Osteoblast (primary cell): Measurements from ENCODE around the gene TOX3. TPM values are rescaled to one million over a fixed set of nuclear protein-coding genes. Genes with fewer than 3 reads are reported as not detected.

Experiments used
- DNase-seq: peaks from one replicate; pipeline ENCODE4 v3.0.0; 2011; ENCODE audit warnings: low spot score, mixed read lengths; ENCODE audit not compliant: insufficient read length; ENCODE audit errors: missing footprints
- H2AFZ ChIP-seq: 2 replicates; pipeline ENCODE4 v1.6.0; 2011; ENCODE audit warnings: mild to moderate bottlenecking, low read length
- H3K27ac ChIP-seq: 2 replicates; pipeline ENCODE4 v1.5.1; 2011; ENCODE audit warnings: mild to moderate bottlenecking, low read depth, low read length, moderate library complexity
- H3K27me3 ChIP-seq: 2 replicates; pipeline ENCODE4 v1.6.0; 2012; ENCODE audit warnings: mild to moderate bottlenecking, control low read depth, inconsistent platforms, low read length, moderate library complexity; ENCODE audit not compliant: insufficient read depth
- H3K36me3 ChIP-seq: 2 replicates; pipeline ENCODE4 v1.5.1; 2011; ENCODE audit warnings: mild to moderate bottlenecking, low read length, control low read depth, moderate library complexity; ENCODE audit not compliant: insufficient read depth
- H3K4me1 ChIP-seq: 2 replicates; pipeline ENCODE4 v1.5.1; 2011; ENCODE audit warnings: mild to moderate bottlenecking, low read length, control low read depth, moderate library complexity; ENCODE audit not compliant: insufficient read depth
- H3K4me2 ChIP-seq: 2 replicates; pipeline ENCODE4 v1.6.0; 2011; ENCODE audit warnings: mild to moderate bottlenecking, low read length; ENCODE audit not compliant: insufficient read depth
- H3K4me3 ChIP-seq: fragments of 200-600 bp; sonication (generic); 3 replicates; pipeline ENCODE4 v1.5.1; 2012; ENCODE audit warnings: mild to moderate bottlenecking, low read length, inconsistent platforms; ENCODE audit not compliant: insufficient read depth
- H3K79me2 ChIP-seq: 2 replicates; pipeline ENCODE4 v1.6.0; 2012; ENCODE audit warnings: mild to moderate bottlenecking, low read length, control low read depth, inconsistent platforms; ENCODE audit not compliant: insufficient read depth
- H3K9me3 ChIP-seq: 2 replicates; pipeline ENCODE4 v1.5.1; 2011; ENCODE audit warnings: low read depth, low read length, control low read depth
- H4K20me1 ChIP-seq: 2 replicates; pipeline ENCODE4 v1.6.0; 2012; ENCODE audit warnings: mild to moderate bottlenecking, low read length, control low read depth; ENCODE audit not compliant: insufficient read depth
- total RNA-seq: library from RNA; depleted of rRNA; stranded (reverse); fragments of >200 nt; gene quantifications from 2 replicates; pipeline ENCODE4 v1.2.3, GENCODE V29; 2012
- TF ChIP-seq, protein P1 (sequence below): IDR thresholded peaks from 2 replicates; pipeline ENCODE4 v1.5.1; 2011; ENCODE audit warnings: mild to moderate bottlenecking, low read depth, low read length, moderate library complexity; ENCODE audit errors: extremely low read depth

Gene TOX3
- total RNA-seq, 1 donor, result not detected

DNA sequence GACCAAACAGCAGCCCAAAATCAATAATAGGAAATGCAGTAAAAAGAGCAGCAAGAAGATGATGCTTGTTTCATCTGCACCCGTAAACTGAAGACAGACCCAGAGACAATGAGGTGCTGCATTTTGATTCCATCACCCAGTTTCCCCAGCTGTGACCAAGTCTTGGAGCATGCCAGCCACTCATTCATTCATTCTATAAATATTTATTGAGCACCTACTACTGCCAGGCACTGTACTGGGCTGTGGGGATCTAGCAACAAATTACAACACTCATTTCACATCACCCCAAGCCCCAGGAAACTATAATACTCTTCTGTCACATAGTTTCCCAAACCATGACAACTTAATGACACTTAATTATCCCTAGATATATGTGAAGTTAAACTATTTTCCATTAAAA lies 79.2 kb downstream of the TOX3 start:
- no peak for DNase-seq
- no peaks in the 10 kb centered on the region for H4K20me1 ChIP-seq

DNA sequence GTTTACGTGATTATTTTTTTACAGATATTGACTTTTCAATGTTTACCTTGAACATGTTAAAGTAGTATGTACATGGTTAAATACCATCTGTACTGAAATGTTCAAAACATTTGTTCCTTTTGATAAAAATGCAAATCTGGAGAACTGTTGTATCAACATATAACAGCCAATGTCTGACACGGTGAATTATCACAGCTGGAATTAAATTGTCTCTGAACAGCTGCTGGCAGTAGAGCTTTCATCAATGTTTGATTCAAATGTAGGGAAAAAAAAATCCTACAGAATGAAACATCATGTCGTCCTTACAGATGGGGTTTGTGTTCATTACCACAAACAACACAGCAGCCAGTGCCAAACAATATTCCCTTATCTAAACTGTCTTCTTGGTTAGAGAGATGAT lies 79.9 kb downstream of the TOX3 start:
- Histone ChIP-seq H3K36me3 (no peaks in the 10 kb centered on the region), H3K4me3 (no peak overlapping the region), H3K9me3 (no peaks in the 10 kb centered on the region), H3K4me1 (no peaks in the 10 kb centered on the region), H3K79me2 (no peaks in the 10 kb centered on the region), H4K20me1 (no peaks in the 10 kb centered on the region), H3K27me3 (no peaks in the 10 kb centered on the region), H3K27ac (no peak overlapping the region), H3K4me2 (no peak overlapping the region), H2AFZ (no peak overlapping the region)
- no peak for DNase-seq
- TF ChIP-seq, protein P1, sequence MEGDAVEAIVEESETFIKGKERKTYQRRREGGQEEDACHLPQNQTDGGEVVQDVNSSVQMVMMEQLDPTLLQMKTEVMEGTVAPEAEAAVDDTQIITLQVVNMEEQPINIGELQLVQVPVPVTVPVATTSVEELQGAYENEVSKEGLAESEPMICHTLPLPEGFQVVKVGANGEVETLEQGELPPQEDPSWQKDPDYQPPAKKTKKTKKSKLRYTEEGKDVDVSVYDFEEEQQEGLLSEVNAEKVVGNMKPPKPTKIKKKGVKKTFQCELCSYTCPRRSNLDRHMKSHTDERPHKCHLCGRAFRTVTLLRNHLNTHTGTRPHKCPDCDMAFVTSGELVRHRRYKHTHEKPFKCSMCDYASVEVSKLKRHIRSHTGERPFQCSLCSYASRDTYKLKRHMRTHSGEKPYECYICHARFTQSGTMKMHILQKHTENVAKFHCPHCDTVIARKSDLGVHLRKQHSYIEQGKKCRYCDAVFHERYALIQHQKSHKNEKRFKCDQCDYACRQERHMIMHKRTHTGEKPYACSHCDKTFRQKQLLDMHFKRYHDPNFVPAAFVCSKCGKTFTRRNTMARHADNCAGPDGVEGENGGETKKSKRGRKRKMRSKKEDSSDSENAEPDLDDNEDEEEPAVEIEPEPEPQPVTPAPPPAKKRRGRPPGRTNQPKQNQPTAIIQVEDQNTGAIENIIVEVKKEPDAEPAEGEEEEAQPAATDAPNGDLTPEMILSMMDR, result no peak

More for the DNA sequence above, 79.2 kb downstream of the TOX3 start:
- H3K4me1 ChIP-seq, result no peaks in the 10 kb centered on the region
- H3K36me3 ChIP-seq, result no peaks in the 10 kb centered on the region
- no peak overlapping the region for H3K4me2 ChIP-seq
- H2AFZ ChIP-seq, result no peak overlapping the region
- H3K9me3 ChIP-seq, result no peaks in the 10 kb centered on the region
- no peaks in the 10 kb centered on the region for H3K79me2 ChIP-seq
- TF ChIP-seq, protein P1, result no peak
- H3K4me3 ChIP-seq, result no peak overlapping the region
- no peaks in the 10 kb centered on the region for H3K27me3 ChIP-seq
- no peak overlapping the region for H3K27ac ChIP-seq

DNA sequence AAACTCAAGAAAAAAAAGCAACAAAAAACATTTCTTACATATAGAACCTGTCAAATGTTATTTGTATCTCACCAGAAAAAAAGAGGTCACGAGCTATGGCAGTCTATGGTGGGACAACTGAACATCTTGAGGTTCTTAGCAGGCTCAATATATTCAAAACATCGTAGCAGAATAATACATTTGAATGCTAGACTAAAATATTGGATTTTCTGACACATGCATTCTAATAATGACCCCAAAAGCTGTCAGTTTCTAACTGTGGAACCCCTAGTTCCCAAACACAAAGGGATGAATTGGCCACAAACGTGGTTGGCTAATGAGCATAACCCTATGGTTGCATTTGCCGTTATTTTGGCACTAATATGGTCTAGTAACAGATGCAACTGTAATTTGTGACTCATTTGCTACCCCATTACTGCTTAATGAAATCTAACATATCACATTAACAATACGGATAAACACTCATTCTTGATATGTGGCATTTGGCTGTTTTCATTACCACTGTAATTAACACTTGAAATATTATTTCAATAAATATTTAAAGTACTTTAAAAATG lies 81.2 kb downstream of the TOX3 start:
- TF ChIP-seq, protein P1, result no peak

DNA sequence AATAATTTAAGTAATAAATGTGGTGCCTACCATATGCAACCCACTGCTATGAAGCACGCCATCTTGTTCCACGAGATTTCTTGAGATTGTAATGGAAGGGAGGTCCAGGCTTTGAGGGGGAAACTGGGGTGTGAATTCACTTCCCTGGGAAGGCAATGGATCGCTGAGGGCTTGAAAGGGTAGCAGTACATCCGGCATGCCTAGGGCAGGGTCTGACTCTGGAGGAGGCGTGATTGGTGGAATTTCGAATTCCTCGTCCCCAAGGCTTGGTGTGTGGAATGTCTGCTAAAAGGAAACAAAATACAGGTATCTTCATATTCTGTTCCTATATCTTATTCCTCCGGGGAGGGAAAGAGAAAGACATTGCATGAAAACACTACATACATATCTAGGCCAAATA lies 83.0 kb downstream of the TOX3 start:
- Histone ChIP-seq H3K27ac (no peak overlapping the region), H4K20me1 (no peaks in the 10 kb centered on the region), H3K4me3 (no peak overlapping the region), H3K79me2 (no peaks in the 10 kb centered on the region), H2AFZ (no peak overlapping the region), H3K4me2 (no peak overlapping the region), H3K27me3 (no peaks in the 10 kb centered on the region), H3K4me1 (no peaks in the 10 kb centered on the region), H3K9me3 (no peaks in the 10 kb centered on the region), H3K36me3 (no peaks in the 10 kb centered on the region)
- DNase-seq, result no peak
- TF ChIP-seq, protein P1, result no peak

More for the DNA sequence above, 81.2 kb downstream of the TOX3 start:
- no peak overlapping the region for H3K4me3 ChIP-seq
- no peaks in the 10 kb centered on the region for H3K9me3 ChIP-seq
- H3K36me3 ChIP-seq, result no peaks in the 10 kb centered on the region
- H3K79me2 ChIP-seq, result no peaks in the 10 kb centered on the region
- H2AFZ ChIP-seq, result no peak overlapping the region
- H3K4me1 ChIP-seq, result no peaks in the 10 kb centered on the region
- no peak overlapping the region for H3K4me2 ChIP-seq
- H3K27ac ChIP-seq, result no peak overlapping the region
- H3K27me3 ChIP-seq, result no peaks in the 10 kb centered on the region
- H4K20me1 ChIP-seq, result no peaks in the 10 kb centered on the region
- no peak for DNase-seq
